MM.1S (cell line): ENCODE measurements around the gene SNAI3.

ENCODE experiments used
- DNase-seq: peaks from one replicate; pipeline ENCODE4 v3.0.0-alpha.2; 2015
- H2AFZ ChIP-seq: fragments of 300-600 bp; sonication (generic); 2 replicates; pipeline ENCODE4 v1.6.0; 2016; ENCODE audit warnings: antibody characterized with exemption, low read length
- H3F3A ChIP-seq: fragments of 300-600 bp; sonication (generic); 2 replicates; pipeline ENCODE4 v1.6.1; 2016; ENCODE audit warnings: mild to moderate bottlenecking, antibody characterized with exemption, low read length, moderate library complexity, mixed read lengths; ENCODE audit not compliant: insufficient read depth
- H3K27ac ChIP-seq: fragments of 300-600 bp; sonication (generic); 2 replicates; pipeline ENCODE4 v1.5.1; 2016; ENCODE audit warnings: mild to moderate bottlenecking, low read length
- H3K27me3 ChIP-seq: fragments of 300-600 bp; sonication (generic); replicated peaks from 2 replicates; pipeline ENCODE4 v1.6.0; 2016; ENCODE audit warnings: low read length; ENCODE audit not compliant: insufficient read depth
- H3K36me3 ChIP-seq: fragments of 300-600 bp; sonication (generic); replicated peaks from 2 replicates; pipeline ENCODE4 v1.6.1; 2016; ENCODE audit warnings: mild to moderate bottlenecking, low read length, mixed read lengths; ENCODE audit not compliant: insufficient read depth
- H3K4me1 ChIP-seq: fragments of 300-600 bp; sonication (generic); 2 replicates; pipeline ENCODE4 v1.6.1; 2016; ENCODE audit warnings: low read length, mixed read lengths
- H3K4me2 ChIP-seq: fragments of 300-600 bp; sonication (generic); 2 replicates; pipeline ENCODE4 v1.6.0; 2016; ENCODE audit warnings: low read depth, low read length
- H3K4me3 ChIP-seq: fragments of 300-600 bp; sonication (generic); 2 replicates; pipeline ENCODE4 v1.5.1; 2016; ENCODE audit warnings: low read length, mixed read lengths
- H3K79me2 ChIP-seq: fragments of 300-600 bp; sonication (generic); 2 replicates; pipeline ENCODE4 v1.6.1; 2016; ENCODE audit warnings: mixed run types, low read length, mixed read lengths
- H3K9ac ChIP-seq: fragments of 300-600 bp; sonication (generic); 2 replicates; pipeline ENCODE4 v1.6.1; 2016; ENCODE audit warnings: low read length, mixed read lengths
- H3K9me2 ChIP-seq: fragments of 300-600 bp; sonication (generic); replicated peaks from 2 replicates; pipeline ENCODE4 v1.6.1; 2016; ENCODE audit warnings: mild to moderate bottlenecking, low read length, mixed read lengths; ENCODE audit not compliant: insufficient read depth
- H3K9me3 ChIP-seq: fragments of 300-600 bp; sonication (generic); replicated peaks from 2 replicates; pipeline ENCODE4 v1.6.1; 2016; ENCODE audit warnings: mild to moderate bottlenecking, low read length, mixed read lengths; ENCODE audit not compliant: insufficient read depth
- H4K20me1 ChIP-seq: fragments of 300-600 bp; sonication (generic); 2 replicates; pipeline ENCODE4 v1.6.1; 2016; ENCODE audit warnings: mild to moderate bottlenecking, low read length, moderate library complexity, mixed read lengths; ENCODE audit not compliant: insufficient read depth
- CTCF ChIP-seq: fragments of 300-600 bp; sonication (generic); IDR thresholded peaks from 2 replicates; pipeline ENCODE4 v1.5.1; 2016; ENCODE audit warnings: antibody characterized with exemption, low read length, mixed read lengths
- EZH2 ChIP-seq: fragments of 300-600 bp; sonication (generic); optimal IDR thresholded peaks from 2 replicates; pipeline ENCODE3; 2017; ENCODE audit warnings: low read depth, mild to moderate bottlenecking, antibody characterized with exemption, low read length, mixed read lengths
- EZH2phosphoT487 ChIP-seq: fragments of 300-600 bp; sonication (generic); IDR thresholded peaks from 2 replicates; pipeline ENCODE4 v1.6.1; 2018; ENCODE audit warnings: antibody characterized with exemption, low read length

The SNAI3 gene

DNA sequence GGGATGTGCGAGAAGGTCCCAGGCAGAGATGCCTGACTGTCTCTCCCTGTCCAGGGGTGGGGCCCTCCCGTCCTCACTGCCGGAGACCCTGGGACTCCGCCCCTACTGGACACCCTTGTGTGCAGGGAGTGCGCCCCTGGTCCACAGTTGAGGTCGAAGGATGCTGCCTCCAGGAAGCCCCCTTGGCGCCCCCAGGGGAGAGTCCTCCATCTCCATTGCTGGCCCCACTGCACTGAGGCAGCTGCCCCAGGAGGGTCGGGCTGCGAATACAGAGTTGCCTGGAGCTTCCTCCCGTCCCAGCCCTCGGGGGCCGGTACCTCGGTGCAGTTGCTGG is 46.6 kb upstream of the SNAI3 start:
- Histone ChIP-seq H3K36me3 (no peaks in the 10 kb centered on the region), H3K4me3 (no peak overlapping the region), H3K4me1 (no peaks in the 10 kb centered on the region), H3K4me2 (no peak overlapping the region), H4K20me1 (no peaks in the 10 kb centered on the region), H3K9ac (no peak overlapping the region), H3K9me2 (no peaks in the 10 kb centered on the region), H3K27ac (no peak overlapping the region), H3K27me3 (no peaks in the 10 kb centered on the region), H3K9me3 (no peaks in the 10 kb centered on the region), H3K79me2 (peaks cover 6% of the 10 kb centered on the region), H2AFZ (no peak overlapping the region), H3F3A (no peaks in the 10 kb centered on the region)
- no peak for TF ChIP-seq EZH2
- TF ChIP-seq CTCF = no peak
- TF ChIP-seq EZH2phosphoT487 = no peak
- DNase-seq = no peak

GRCh38 chr16:88732172-88732960 is 46.1 kb upstream of the SNAI3 start:
- H3K9me3 ChIP-seq = no peaks in the 10 kb centered on the region
- H3K27me3 ChIP-seq = no peaks in the 10 kb centered on the region

GRCh38 chr16:88731699-88732098 is 45.4 kb upstream of the SNAI3 start:
- no peak overlapping the region for H3K27ac ChIP-seq
- DNase-seq = no peak
- no peaks in the 10 kb centered on the region for H3K36me3 ChIP-seq
- no peaks in the 10 kb centered on the region for H3K4me1 ChIP-seq
- TF ChIP-seq EZH2 = no peak
- no peak for TF ChIP-seq EZH2phosphoT487
- TF ChIP-seq CTCF = no peak
- no peaks in the 10 kb centered on the region for H3K27me3 ChIP-seq
- no peak overlapping the region for H3K4me2 ChIP-seq
- H3K4me3 ChIP-seq = no peak overlapping the region
- no peaks in the 10 kb centered on the region for H3K9me3 ChIP-seq
- no peak overlapping the region for H3K9ac ChIP-seq
- no peak overlapping the region for H2AFZ ChIP-seq
- no peaks in the 10 kb centered on the region for H3K9me2 ChIP-seq
- no peaks in the 10 kb centered on the region for H4K20me1 ChIP-seq
- peaks cover 6% of the 10 kb centered on the region for H3K79me2 ChIP-seq
- no peaks in the 10 kb centered on the region for H3F3A ChIP-seq

More at GRCh38 chr16:88732172-88732960, 46.1 kb upstream of the SNAI3 start:
- H3K4me1 ChIP-seq = no peaks in the 10 kb centered on the region
- H3K79me2 ChIP-seq = peaks cover 6% of the 10 kb centered on the region
- no peaks in the 10 kb centered on the region for H3F3A ChIP-seq
- H3K4me2 ChIP-seq = no peak overlapping the region
- no peaks in the 10 kb centered on the region for H4K20me1 ChIP-seq
- DNase-seq = no peak
- H3K36me3 ChIP-seq = no peaks in the 10 kb centered on the region
- TF ChIP-seq CTCF = no peak
- no peak for TF ChIP-seq EZH2
- TF ChIP-seq EZH2phosphoT487 = no peak
- no peak overlapping the region for H3K27ac ChIP-seq
- no peaks in the 10 kb centered on the region for H3K9me2 ChIP-seq
- H3K9ac ChIP-seq = no peak overlapping the region
- no peak overlapping the region for H2AFZ ChIP-seq
- H3K4me3 ChIP-seq = no peak overlapping the region
